WTC11 (cell line): Measurements from ENCODE around the gene SMAD3. TPM values are rescaled to one million over a fixed set of nuclear protein-coding genes. Genes with fewer than 3 reads are reported as not detected.

Experiments
- ATAC-seq: fragments of 200-7000 bp; cut with Tn5 transposase; 2 replicates; pipeline ENCODE4 v1.10.0; 2021; ENCODE audit warnings: mild to moderate bottlenecking, moderate library complexity
- CTCF ChIA-PET: fragments of 300-600 bp; sonication (Branson Sonifier 250); formaldehyde crosslinking; loops from one replicate; lab custom pipeline; 2021; ENCODE audit warnings: antibody characterized with exemption; lab: Charles Lee
- POLR2A ChIA-PET: fragments of 350-600 bp; sonication (Branson Sonifier 250); formaldehyde crosslinking; loops from one replicate; lab custom pipeline; 2021; ENCODE audit warnings: antibody characterized with exemption; lab: Charles Lee
- DNase-seq: peaks from one replicate; pipeline ENCODE4 v3.0.0; 2021; ENCODE audit warnings: low spot score
- H3K27ac Mint-ChIP-seq: 2 replicates; pipeline ENCODE4 v1.8.0; 2021; ENCODE audit warnings: mixed read lengths
- H3K27me3 Mint-ChIP-seq: 2 replicates; pipeline ENCODE4 v1.8.0; 2021; ENCODE audit warnings: low read depth, mild to moderate bottlenecking, moderate library complexity, mixed read lengths
- H3K36me3 Mint-ChIP-seq: 2 replicates; pipeline ENCODE4 v1.8.0; 2021; ENCODE audit warnings: mixed read lengths
- H3K4me1 Mint-ChIP-seq: 2 replicates; pipeline ENCODE4 v1.8.0; 2022; ENCODE audit warnings: mixed read lengths
- H3K4me3 Mint-ChIP-seq: 2 replicates; pipeline ENCODE4 v1.8.0; 2021; ENCODE audit warnings: mild to moderate bottlenecking, moderate library complexity, mixed read lengths
- H3K9me3 Mint-ChIP-seq: 2 replicates; pipeline ENCODE4 v1.8.0; 2021; ENCODE audit warnings: mixed read lengths
- CREB1 ChIP-seq: sonication (generic); formaldehyde crosslinking; IDR thresholded peaks from 2 replicates; pipeline ENCODE4 v1.8.0; 2023; ENCODE audit warnings: mild to moderate bottlenecking, missing genetic modification reagents
- CREM ChIP-seq: sonication (generic); formaldehyde crosslinking; IDR thresholded peaks from 2 replicates; pipeline ENCODE4 v1.8.1; 2022; ENCODE audit warnings: mild to moderate bottlenecking, missing genetic modification reagents, moderate library complexity
- FOXP1 ChIP-seq: sonication (generic); formaldehyde crosslinking; IDR thresholded peaks from 2 replicates; pipeline ENCODE4 v1.8.0; 2022; ENCODE audit warnings: missing genetic modification reagents, mild to moderate bottlenecking, moderate library complexity, borderline replicate concordance
- HMGA2 ChIP-seq: fragments of 250-450 bp; sonication (Bioruptor Pico); IDR thresholded peaks from 2 replicates; pipeline ENCODE4 v1.4.0; 2021; ENCODE audit warnings: mild to moderate bottlenecking, moderate library complexity
- MYBL2 ChIP-seq: sonication (generic); formaldehyde crosslinking; IDR thresholded peaks from 2 replicates; pipeline ENCODE4 v1.8.1; 2023; ENCODE audit warnings: mild to moderate bottlenecking, moderate library complexity, missing genetic modification reagents
- NFE2L1 ChIP-seq: sonication (generic); formaldehyde crosslinking; IDR thresholded peaks from 2 replicates; pipeline ENCODE4 v1.8.1; 2023; ENCODE audit warnings: missing genetic modification reagents
- NFYB ChIP-seq: sonication (generic); formaldehyde crosslinking; conservative IDR thresholded peaks from 2 replicates; pipeline ENCODE4 v1.8.0; 2022; ENCODE audit warnings: low read depth, missing genetic modification reagents
- NR2C2 ChIP-seq: sonication (generic); formaldehyde crosslinking; IDR thresholded peaks from 2 replicates; pipeline ENCODE4 v1.8.0; 2022; ENCODE audit warnings: mild to moderate bottlenecking, missing genetic modification reagents
- NR3C1 ChIP-seq: sonication (generic); formaldehyde crosslinking; conservative IDR thresholded peaks from 2 replicates; pipeline ENCODE4 v1.8.1; 2023; ENCODE audit warnings: low read depth, mild to moderate bottlenecking, missing genetic modification reagents
- PRRX2 ChIP-seq: fragments of 250-450 bp; sonication (Bioruptor Pico); IDR thresholded peaks from 2 replicates; pipeline ENCODE4 v1.8.0; 2021; ENCODE audit warnings: mild to moderate bottlenecking
- RELA ChIP-seq: sonication (generic); formaldehyde crosslinking; IDR thresholded peaks from 2 replicates; pipeline ENCODE4 v1.8.1; 2022; ENCODE audit warnings: missing genetic modification reagents, mild to moderate bottlenecking, borderline replicate concordance
- TEAD1 ChIP-seq: sonication (generic); formaldehyde crosslinking; IDR thresholded peaks from 2 replicates; pipeline ENCODE4 v1.8.0; 2022; ENCODE audit warnings: mild to moderate bottlenecking, missing genetic modification reagents
- total RNA-seq: library from RNA; stranded (reverse); gene quantifications from 3 replicates; pipeline ENCODE4 v1.2.3, GENCODE V29; 2021
- TF ChIP-seq, protein P1 (sequence below): sonication (generic); formaldehyde crosslinking; IDR thresholded peaks from 2 replicates; pipeline ENCODE4 v1.8.1; 2023; ENCODE audit warnings: mild to moderate bottlenecking, missing genetic modification reagents, borderline replicate concordance
- TF ChIP-seq, protein P2 (sequence below): sonication (generic); formaldehyde crosslinking; IDR thresholded peaks from 2 replicates; pipeline ENCODE4 v1.8.0; 2022; ENCODE audit warnings: mild to moderate bottlenecking, missing genetic modification reagents
- TF ChIP-seq, protein P3 (sequence below): fragments of 250-450 bp; sonication (Bioruptor Pico); conservative IDR thresholded peaks from 2 replicates; pipeline ENCODE4 v1.9.0; 2021; ENCODE audit warnings: mild to moderate bottlenecking
- TF ChIP-seq, protein P4 (sequence below): sonication (generic); formaldehyde crosslinking; IDR thresholded peaks from 2 replicates; pipeline ENCODE4 v1.8.1; 2022; ENCODE audit warnings: mild to moderate bottlenecking, missing genetic modification reagents, moderate library complexity, borderline replicate concordance
- TF ChIP-seq, protein P5 (sequence below): fragments of 250-450 bp; sonication (Bioruptor Pico); IDR thresholded peaks from 2 replicates; pipeline ENCODE4 v1.9.0; 2021; ENCODE audit warnings: moderate library complexity, mild to moderate bottlenecking, inconsistent platforms, borderline replicate concordance
- TF ChIP-seq, protein P6 (sequence below): sonication (generic); formaldehyde crosslinking; IDR thresholded peaks from 2 replicates; pipeline ENCODE4 v1.8.1; 2023; ENCODE audit warnings: mild to moderate bottlenecking, moderate library complexity, missing genetic modification reagents
- TF ChIP-seq, protein P7 (sequence below): sonication (generic); formaldehyde crosslinking; IDR thresholded peaks from 2 replicates; pipeline ENCODE4 v1.8.0; 2022; ENCODE audit warnings: missing genetic modification reagents

SMAD3 gene
- total RNA-seq, 1 experiment from 2014 or later = 34.6 TPM

DNA sequence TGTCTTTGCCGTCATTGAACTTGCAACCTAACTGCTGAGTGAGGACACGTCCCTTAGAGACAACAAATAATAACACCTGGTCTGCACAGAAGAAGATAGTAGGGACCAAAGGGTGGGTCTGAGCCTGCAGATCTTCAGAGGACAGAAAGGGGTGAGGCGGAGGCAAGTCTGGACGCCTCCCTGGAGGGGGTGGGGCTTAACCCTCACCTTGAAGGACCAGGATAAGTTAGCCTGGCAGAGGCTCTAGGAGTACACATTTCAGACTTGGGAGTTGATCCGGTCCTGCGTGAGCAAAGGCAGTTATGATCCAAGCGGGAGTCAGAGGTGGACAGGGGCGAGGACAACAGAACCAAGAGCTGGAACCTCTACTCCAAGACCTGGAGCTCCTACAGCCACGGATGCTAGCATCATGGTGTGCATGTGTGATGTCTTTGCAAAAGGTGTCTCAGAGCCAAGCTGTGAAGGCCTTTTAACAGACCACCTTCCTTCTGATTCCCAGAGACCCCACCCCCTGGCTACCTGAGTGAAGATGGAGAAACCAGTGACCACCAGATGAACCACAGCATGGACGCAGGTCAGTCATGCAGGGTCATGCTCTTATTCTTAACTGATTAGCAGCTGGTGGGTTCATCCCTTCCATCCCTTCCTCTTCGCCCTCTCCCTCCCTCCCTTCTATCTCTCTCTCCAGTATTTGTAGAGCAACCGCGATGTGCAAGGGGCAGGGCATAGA, 101.0 kb downstream of the SMAD3 start (continued):
- TF ChIP-seq, protein P1, sequence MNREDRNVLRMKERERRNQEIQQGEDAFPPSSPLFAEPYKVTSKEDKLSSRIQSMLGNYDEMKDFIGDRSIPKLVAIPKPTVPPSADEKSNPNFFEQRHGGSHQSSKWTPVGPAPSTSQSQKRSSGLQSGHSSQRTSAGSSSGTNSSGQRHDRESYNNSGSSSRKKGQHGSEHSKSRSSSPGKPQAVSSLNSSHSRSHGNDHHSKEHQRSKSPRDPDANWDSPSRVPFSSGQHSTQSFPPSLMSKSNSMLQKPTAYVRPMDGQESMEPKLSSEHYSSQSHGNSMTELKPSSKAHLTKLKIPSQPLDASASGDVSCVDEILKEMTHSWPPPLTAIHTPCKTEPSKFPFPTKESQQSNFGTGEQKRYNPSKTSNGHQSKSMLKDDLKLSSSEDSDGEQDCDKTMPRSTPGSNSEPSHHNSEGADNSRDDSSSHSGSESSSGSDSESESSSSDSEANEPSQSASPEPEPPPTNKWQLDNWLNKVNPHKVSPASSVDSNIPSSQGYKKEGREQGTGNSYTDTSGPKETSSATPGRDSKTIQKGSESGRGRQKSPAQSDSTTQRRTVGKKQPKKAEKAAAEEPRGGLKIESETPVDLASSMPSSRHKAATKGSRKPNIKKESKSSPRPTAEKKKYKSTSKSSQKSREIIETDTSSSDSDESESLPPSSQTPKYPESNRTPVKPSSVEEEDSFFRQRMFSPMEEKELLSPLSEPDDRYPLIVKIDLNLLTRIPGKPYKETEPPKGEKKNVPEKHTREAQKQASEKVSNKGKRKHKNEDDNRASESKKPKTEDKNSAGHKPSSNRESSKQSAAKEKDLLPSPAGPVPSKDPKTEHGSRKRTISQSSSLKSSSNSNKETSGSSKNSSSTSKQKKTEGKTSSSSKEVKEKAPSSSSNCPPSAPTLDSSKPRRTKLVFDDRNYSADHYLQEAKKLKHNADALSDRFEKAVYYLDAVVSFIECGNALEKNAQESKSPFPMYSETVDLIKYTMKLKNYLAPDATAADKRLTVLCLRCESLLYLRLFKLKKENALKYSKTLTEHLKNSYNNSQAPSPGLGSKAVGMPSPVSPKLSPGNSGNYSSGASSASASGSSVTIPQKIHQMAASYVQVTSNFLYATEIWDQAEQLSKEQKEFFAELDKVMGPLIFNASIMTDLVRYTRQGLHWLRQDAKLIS (CRISPR knock-in tag) = no peak
- no peak for TF ChIP-seq MYBL2 (CRISPR knock-in tag)
- no peak for TF ChIP-seq HMGA2 (CRISPR knock-in tag)

DNA sequence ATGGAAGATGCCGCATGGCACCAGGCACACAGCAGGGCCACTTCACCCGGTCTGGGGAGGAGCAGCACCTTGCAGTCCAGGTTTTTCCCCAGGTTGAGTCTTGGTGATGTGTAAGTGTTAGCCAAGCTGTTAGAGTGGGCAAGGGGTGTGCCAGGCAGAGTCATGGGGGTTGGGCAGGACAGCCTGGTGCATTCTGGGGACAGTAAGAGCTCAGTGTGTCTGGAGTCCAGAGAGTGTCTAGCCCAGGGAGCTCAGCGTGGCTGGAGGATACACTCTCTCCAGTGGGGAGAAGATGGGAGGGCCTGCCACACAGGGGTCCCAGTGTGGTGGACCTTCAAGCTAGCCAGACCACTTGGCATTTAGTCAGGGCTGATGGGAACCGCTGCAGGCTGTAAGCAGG, 101.7 kb downstream of the SMAD3 start:
- ATAC-seq = no peak
- peak overlapping the region; percentile 19; the same call in 1 of the 2 replicates for H3K4me3 Mint-ChIP-seq
- POLR2A ChIA-PET = no interaction called here
- no peak for TF ChIP-seq HMGA2 (CRISPR knock-in tag)
- TF ChIP-seq PRRX2 (CRISPR knock-in tag) = no peak
- TF ChIP-seq, protein P2, sequence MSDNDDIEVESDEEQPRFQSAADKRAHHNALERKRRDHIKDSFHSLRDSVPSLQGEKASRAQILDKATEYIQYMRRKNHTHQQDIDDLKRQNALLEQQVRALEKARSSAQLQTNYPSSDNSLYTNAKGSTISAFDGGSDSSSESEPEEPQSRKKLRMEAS = no peak
- TF ChIP-seq, protein P3, sequence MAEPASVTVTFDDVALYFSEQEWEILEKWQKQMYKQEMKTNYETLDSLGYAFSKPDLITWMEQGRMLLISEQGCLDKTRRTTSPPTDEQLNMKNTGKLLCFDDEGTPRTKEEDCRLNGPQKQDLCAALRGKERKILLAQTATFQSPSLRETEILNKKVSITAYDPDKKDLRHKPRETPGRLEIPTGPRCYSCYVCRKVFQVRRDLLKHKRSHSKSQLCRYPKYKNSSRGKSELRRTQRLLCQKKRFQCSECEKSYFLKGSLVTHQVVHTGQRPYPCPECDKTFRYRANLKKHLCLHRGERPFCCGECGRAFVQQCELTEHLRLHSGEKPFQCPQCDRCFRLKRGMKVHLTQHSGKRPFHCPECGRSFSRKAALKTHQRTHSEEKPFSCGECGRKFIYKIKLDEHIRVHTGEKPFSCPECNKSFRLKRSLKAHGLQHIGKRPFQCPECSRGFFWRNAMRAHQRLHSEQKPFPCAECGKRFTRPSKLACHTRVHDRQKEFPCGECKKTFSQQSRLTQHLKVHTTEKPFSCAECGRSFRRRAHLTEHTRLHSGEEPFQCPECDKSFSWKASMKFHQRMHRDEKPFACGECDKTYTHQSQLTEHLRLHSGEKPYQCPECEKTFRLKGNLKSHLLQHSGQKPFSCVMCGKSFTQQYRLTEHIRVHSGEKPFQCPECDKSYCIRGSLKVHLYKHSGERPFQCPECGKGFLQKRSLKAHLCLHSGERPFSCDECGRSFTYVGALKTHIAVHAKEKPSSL (CRISPR knock-in tag) = no peak
- no peak for TF ChIP-seq CREB1 (CRISPR knock-in tag)
- TF ChIP-seq, protein P4, sequence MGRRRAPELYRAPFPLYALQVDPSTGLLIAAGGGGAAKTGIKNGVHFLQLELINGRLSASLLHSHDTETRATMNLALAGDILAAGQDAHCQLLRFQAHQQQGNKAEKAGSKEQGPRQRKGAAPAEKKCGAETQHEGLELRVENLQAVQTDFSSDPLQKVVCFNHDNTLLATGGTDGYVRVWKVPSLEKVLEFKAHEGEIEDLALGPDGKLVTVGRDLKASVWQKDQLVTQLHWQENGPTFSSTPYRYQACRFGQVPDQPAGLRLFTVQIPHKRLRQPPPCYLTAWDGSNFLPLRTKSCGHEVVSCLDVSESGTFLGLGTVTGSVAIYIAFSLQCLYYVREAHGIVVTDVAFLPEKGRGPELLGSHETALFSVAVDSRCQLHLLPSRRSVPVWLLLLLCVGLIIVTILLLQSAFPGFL = no peak
- no peak for TF ChIP-seq NFYB (CRISPR knock-in tag)
- TF ChIP-seq NR3C1 (CRISPR knock-in tag) = no peak
- no peak for TF ChIP-seq CREM (CRISPR knock-in tag)
- TF ChIP-seq TEAD1 (CRISPR knock-in tag) = no peak
- TF ChIP-seq, protein P5, sequence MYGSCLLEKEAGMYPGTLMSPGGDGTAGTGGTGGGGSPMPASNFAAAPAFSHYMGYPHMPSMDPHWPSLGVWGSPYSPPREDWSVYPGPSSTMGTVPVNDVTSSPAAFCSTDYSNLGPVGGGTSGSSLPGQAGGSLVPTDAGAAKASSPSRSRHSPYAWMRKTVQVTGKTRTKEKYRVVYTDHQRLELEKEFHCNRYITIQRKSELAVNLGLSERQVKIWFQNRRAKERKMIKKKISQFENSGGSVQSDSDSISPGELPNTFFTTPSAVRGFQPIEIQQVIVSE (CRISPR knock-in tag) = no peak
- no peak for TF ChIP-seq RELA (CRISPR knock-in tag)
- TF ChIP-seq NFE2L1 (CRISPR knock-in tag) = no peak
- TF ChIP-seq, protein P6, sequence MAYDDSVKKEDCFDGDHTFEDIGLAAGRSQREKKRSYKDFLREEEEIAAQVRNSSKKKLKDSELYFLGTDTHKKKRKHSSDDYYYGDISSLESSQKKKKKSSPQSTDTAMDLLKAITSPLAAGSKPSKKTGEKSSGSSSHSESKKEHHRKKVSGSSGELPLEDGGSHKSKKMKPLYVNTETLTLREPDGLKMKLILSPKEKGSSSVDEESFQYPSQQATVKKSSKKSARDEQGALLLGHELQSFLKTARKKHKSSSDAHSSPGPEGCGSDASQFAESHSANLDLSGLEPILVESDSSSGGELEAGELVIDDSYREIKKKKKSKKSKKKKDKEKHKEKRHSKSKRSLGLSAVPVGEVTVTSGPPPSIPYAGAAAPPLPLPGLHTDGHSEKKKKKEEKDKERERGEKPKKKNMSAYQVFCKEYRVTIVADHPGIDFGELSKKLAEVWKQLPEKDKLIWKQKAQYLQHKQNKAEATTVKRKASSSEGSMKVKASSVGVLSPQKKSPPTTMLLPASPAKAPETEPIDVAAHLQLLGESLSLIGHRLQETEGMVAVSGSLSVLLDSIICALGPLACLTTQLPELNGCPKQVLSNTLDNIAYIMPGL (CRISPR knock-in tag) = no peak
- no peak for TF ChIP-seq NR2C2 (CRISPR knock-in tag)
- TF ChIP-seq FOXP1 (CRISPR knock-in tag) = no peak
- TF ChIP-seq, protein P7, sequence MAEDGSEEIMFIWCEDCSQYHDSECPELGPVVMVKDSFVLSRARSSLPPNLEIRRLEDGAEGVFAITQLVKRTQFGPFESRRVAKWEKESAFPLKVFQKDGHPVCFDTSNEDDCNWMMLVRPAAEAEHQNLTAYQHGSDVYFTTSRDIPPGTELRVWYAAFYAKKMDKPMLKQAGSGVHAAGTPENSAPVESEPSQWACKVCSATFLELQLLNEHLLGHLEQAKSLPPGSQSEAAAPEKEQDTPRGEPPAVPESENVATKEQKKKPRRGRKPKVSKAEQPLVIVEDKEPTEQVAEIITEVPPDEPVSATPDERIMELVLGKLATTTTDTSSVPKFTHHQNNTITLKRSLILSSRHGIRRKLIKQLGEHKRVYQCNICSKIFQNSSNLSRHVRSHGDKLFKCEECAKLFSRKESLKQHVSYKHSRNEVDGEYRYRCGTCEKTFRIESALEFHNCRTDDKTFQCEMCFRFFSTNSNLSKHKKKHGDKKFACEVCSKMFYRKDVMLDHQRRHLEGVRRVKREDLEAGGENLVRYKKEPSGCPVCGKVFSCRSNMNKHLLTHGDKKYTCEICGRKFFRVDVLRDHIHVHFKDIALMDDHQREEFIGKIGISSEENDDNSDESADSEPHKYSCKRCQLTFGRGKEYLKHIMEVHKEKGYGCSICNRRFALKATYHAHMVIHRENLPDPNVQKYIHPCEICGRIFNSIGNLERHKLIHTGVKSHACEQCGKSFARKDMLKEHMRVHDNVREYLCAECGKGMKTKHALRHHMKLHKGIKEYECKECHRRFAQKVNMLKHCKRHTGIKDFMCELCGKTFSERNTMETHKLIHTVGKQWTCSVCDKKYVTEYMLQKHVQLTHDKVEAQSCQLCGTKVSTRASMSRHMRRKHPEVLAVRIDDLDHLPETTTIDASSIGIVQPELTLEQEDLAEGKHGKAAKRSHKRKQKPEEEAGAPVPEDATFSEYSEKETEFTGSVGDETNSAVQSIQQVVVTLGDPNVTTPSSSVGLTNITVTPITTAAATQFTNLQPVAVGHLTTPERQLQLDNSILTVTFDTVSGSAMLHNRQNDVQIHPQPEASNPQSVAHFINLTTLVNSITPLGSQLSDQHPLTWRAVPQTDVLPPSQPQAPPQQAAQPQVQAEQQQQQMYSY (CRISPR knock-in tag) = no peak
- DNase-seq = no peak
- CTCF ChIA-PET = interaction anchor here (2.9 kb wide), 1 partner anchor 221 kb away, joined by 16 read pairs; no protein-coding TSS in a partner anchor
- peaks cover 18% of the 10 kb centered on the region for H3K36me3 Mint-ChIP-seq
- peaks cover 70% of the 10 kb centered on the region for H3K4me1 Mint-ChIP-seq
- no peaks in the 10 kb centered on the region for H3K9me3 Mint-ChIP-seq
- no peaks in the 10 kb centered on the region for H3K27me3 Mint-ChIP-seq
- H3K27ac Mint-ChIP-seq = peak overlapping the region; percentile 78; the same call in 1 of the 2 replicates
